ENCODE results near the gene POU2AF1.
A peak's percentile ranks its signal among the peaks of the same experiment; 100 is the strongest.

Gene POU2AF1

DNA sequence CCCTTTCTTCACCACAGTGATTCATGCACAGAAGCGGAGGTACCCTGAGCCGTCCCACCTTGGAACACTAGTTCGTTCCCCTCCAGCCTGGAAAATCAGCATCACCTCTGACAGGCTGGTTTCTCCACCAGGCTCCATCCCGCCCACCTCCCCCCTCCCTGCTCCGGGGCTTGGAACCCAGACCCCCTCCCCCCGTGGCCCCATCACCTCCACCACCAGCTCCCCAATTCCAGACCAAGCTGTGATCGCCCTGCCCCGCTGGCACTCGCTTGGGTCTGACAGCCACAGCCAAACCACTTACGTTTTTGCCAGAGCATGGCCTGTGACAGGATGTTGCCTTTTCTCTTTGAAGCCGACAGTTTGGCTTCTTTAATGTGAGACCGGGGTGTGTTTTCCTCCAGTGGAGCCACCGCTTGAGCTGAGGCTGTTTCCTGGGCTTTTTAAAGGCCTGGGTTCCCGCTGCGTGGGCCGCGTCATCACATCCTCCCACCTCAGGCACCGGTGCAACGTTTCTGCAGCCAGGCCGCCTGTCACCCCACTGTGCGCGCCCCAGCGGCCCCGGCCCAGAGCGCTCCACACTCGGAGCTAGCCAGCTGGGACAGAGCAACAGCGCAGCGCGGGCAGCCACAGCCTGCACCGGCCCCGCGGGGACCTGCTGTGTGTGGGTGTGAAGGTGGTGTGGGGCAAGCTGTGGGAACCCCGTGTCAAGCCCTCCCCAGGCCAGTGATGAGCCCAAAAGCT lies at the start of gene POU2AF1:
Gene POU2AF1, minus strand, starts transcription at position 415 of the 741 bp plus-strand sequence. Its CDS starts 98 bp downstream, at position 317.
- no peak for DNase-seq

DNA sequence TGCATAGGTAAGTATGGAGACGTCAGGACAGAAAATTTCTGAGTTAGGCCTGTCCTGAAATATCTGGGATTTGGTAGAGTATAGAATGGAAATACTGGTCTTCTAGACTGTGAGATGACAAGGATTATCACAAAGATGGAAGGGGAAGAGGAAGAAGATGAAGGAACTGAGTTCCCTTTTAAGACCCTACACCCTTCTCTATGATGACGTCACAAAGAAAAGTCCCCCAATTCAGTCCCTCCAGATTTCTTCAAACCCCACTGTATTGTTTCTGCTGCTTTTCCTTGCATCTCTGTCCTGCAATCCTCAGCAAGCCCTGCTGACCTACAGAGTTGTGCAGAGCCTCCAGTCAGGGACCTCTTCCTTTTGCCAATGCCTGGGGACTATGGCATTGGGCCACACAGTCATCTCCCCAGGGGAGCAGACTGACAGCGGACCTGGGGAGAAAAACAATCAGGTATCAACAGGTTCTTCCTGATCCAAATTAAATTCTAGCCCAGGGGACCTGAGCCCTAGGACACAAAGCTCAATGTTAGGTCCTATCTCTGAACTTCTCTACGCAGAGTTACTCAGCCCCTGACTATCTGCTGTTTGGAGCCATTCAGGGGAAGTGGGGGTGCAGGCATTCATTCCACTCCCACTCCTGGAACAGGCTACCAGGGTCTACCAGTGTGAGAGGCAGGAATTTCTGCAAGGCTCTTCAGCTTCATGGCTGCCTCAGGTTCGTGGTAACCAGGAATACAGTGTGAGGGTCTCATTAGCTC lies 49.2 kb upstream of the POU2AF1 start:
- DNase-seq: no peak

DNA sequence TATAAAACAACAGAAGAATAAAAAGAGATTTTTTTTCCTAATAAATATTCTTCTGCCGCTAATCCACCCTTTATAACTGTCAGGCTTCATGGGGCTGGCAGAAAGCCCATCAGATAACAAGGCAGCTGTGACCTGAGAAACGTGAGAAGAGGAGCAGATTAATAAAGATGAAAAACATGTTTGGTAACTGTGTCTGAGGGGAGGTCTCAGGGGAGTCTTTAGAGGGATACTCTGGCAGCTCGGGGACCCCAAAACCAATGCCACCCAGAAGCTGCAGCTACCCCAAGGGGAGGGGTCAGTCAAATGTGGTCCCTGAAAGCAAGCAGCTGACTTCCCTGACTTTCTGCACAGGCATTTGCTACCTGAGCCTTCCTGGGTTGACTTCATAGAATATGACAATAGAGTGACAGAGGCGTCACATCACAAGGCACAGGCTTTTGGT lies 48.4 kb upstream of the POU2AF1 start:
- no peak for DNase-seq

- DNase-seq: no peak
Observed at GRCh38 chr11:111426617-111427016, 47.5 kb upstream of the POU2AF1 start.

GRCh38 chr11:111423250-111423615 lies 44.2 kb upstream of the POU2AF1 start:
- DNase-seq: no peak

GRCh38 chr11:111422494-111423249 lies 43.6 kb upstream of the POU2AF1 start:
- DNase-seq: no peak

- DNase-seq: no peak
Observed at GRCh38 chr11:111421251-111421650, 42.2 kb upstream of the POU2AF1 start.

GRCh38 chr11:111419641-111420327 lies 40.7 kb upstream of the POU2AF1 start:
- no peak for DNase-seq

GRCh38 chr11:111419181-111419580 lies 40.1 kb upstream of the POU2AF1 start:
- DNase-seq: no peak

DNA sequence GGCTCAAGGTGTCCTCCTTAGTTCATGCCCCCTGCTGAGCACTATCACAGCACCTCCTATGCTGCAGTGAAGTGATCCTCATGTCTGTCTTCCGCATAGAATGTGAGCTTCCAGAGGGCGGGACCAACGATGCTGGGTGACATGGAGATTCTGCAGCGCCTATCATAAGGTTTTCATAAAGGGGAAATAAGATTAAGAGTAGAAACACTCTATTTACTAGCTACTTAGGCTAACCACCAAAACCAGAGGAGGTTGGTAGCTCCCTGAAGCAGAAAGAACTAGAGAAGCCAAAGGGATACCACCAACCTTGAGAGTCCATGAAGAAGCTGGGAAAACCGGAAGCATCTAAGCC lies 39.3 kb upstream of the POU2AF1 start:
- no peak for DNase-seq

- no peak for DNase-seq
Observed at GRCh38 chr11:111417766-111418435, 38.8 kb upstream of the POU2AF1 start.

DNA sequence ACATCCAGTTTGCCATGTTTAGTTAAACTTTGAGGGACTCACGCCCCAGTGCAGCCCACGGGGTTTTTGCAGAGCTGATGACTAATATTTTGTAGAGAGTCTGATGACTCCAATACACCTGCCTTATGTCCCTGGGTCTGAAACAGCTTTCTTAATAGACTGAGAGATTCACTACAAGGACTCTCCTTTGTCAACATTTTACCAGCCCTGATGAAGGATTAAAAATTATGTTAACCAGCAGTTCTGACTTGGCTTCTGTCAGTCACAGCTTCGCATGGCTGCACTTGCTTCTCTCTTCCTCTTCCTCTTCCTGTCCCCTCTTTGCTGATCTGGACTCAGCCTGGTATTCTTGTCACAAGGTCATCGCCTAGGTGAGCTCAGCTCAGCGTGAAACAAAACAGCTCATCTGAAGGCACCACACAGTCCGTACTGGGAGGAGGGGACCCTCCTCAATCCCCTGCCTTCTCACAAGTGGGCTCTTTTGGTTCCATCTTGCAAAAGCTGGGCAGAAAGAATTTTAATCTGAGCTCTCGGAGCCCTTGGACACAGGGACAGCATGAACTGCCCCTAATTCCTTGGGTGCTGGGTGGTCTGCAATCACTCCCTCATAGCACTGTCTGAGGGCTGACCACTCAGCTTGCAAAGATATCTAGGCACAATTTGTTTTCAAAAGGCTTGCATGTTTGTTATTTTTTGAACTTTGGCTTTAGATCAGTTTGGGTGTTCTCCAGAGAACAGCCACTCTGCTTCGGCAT lies 38.1 kb upstream of the POU2AF1 start:
- no peak for DNase-seq

- DNase-seq: no peak
Observed at GRCh38 chr11:111416231-111416960, 37.3 kb upstream of the POU2AF1 start.

DNA sequence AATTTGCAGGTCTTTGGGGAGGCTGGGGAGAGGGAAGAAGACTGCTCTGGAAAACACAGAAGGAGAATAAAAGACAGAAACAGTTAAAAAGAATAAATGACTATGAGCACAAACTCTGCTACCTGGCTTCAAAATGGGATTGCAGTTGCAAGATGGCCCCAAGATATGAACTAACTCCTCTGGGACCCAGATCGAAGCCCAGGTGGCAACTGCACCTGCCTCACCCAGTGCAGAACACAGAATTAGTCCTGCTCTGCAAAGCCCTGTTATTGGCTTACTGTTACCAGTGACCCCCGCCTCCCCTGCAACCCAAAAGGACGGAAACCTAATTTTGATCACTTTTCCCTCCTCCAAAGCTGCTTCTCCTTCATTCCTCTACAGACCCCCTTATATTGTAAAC lies 35.9 kb upstream of the POU2AF1 start:
- no peak for DNase-seq

GRCh38 chr11:111414267-111414931 lies 35.3 kb upstream of the POU2AF1 start:
- DNase-seq: no peak

DNA sequence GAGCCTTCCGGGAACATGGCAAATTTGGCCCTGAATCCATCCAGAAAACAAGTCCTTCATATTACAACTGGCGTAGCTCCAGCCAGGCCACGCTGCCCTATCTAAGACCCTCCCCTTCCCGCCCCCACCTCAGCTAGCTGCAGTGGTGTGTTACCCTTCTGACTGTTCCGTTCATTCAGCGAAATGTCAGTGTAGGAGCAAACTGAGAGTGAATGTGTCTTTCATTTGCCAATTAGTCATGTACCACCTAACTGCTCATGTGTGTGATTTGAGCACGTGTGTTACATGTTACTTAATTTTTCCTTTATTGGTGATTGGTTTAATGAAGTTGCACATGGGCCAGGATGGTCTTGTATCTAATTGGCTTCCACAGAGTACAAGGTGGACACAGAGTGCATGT lies 34.8 kb upstream of the POU2AF1 start:
- DNase-seq: no peak

- DNase-seq: no peak
Observed at GRCh38 chr11:111412293-111412692, 33.2 kb upstream of the POU2AF1 start.

- no peak for DNase-seq
Observed at GRCh38 chr11:111411456-111411855, 32.4 kb upstream of the POU2AF1 start.

- DNase-seq: no peak
Observed at GRCh38 chr11:111410951-111411350, 31.9 kb upstream of the POU2AF1 start.

DNA sequence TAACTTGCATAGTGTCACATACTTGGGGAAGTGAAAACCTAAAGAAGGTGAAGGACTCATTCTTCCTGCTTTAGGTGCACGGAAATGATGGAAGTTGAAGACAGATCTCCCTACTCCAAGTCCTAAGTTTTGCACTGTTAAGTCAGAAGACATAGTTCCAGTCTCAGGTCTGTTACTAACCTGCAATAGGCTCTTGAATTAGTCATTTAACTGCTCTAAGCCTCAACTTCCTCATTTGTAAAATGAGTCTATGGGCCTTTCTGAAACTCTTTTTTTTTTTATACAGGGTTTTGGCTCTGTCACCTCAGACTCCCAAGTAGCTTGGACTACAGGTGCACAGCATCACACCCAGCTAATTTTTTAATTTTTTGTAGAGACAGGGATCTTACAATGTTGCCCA lies 30.8 kb upstream of the POU2AF1 start:
- DNase-seq: peak; percentile 49

All from SIG-M5 (cell line).